Colonic mucosa (tissue), 4 donors: ENCODE measurements around the gene THAP5. TPM values are rescaled to one million over a fixed set of nuclear protein-coding genes. Genes with fewer than 3 reads are reported as not detected.

Experiments used
- DNase-seq: peaks from one replicate; pipeline ENCODE4 v3.0.0-alpha.2; 2020
- H3K27ac ChIP-seq: fragments of 200-600 bp; one replicate; pipeline ENCODE4 v1.8.0; 2021
- H3K27me3 ChIP-seq: fragments of 200-600 bp; one replicate; pipeline ENCODE4 v1.8.0; 2021
- H3K36me3 ChIP-seq: fragments of 200-600 bp; one replicate; pipeline ENCODE4 v1.8.0; 2021
- H3K4me1 ChIP-seq: fragments of 200-600 bp; one replicate; pipeline ENCODE4 v1.8.0; 2021; ENCODE audit warnings: mild to moderate bottlenecking
- H3K4me3 ChIP-seq: fragments of 200-600 bp; one replicate; pipeline ENCODE4 v1.8.0; 2021
- H3K9ac ChIP-seq, 2 donors: one replicate each; pipeline ENCODE4 v1.7.0; 2013; ENCODE audit warnings: control low read depth in 2 of 2, low read depth in 2 of 2, low read length in 2 of 2
- H3K9me3 ChIP-seq: fragments of 200-600 bp; one replicate; pipeline ENCODE4 v1.8.0; 2021
- CTCF ChIP-seq: fragments of 200-600 bp; IDR thresholded peaks from one replicate; pipeline ENCODE4 v1.8.0; 2022; ENCODE audit warnings: antibody characterized with exemption, mild to moderate bottlenecking
- intact Hi-C: fragments of 100-400 bp; cut with DNase I; formaldehyde crosslinking; loops from one replicate; pipeline ENCODE4 v1.14.1; 2022
- total RNA-seq, 2 donors: library from RNA; stranded (reverse); fragmentation: NEBNext Ultra II Directional in 1 of 2; extraction: Animal tissue kit (Norgen Biotek cat#: 25700) in 1 of 2; gene quantifications; one replicate each; pipeline ENCODE4 v1.2.1, GENCODE V29; 2021
- donor health status: healthy.
- donor health status: DM: no; HTN: no; CAD: no.
- donor health status: DM: no; HTN: no; CAD: no.

Gene THAP5
- total RNA-seq, 2 donors from 2014 or later: 15.7 to 18.0 TPM

GRCh38 chr7:108600399-108600798, 30.9 kb upstream of the THAP5 start:
- Histone ChIP-seq H3K4me1 (no peaks in the 10 kb centered on the region), H3K9ac (no peak overlapping the region), H3K4me3 (no peak overlapping the region), H3K27me3 (no peaks in the 10 kb centered on the region), H3K36me3 (no peaks in the 10 kb centered on the region), H3K9me3 (no peaks in the 10 kb centered on the region), H3K27ac (no peak overlapping the region)
- intact Hi-C loops: no loop called here
- no peak for DNase-seq
- no peak for TF ChIP-seq CTCF

- no peak for TF ChIP-seq CTCF
- H3K27ac ChIP-seq: no peak overlapping the region
- intact Hi-C loops: no loop called here
These were observed 29.5 kb upstream of the THAP5 start for GRCh38 chr7:108598914-108599580.

GRCh38 chr7:108598153-108598552, 28.6 kb upstream of the THAP5 start:
- intact Hi-C loops: no loop called here
- Histone ChIP-seq H3K9me3 (no peaks in the 10 kb centered on the region), H3K27ac (no peak overlapping the region), H3K27me3 (no peaks in the 10 kb centered on the region), H3K4me1 (no peaks in the 10 kb centered on the region), H3K4me3 (no peak overlapping the region), H3K9ac (no peak overlapping the region), H3K36me3 (no peaks in the 10 kb centered on the region)
- TF ChIP-seq CTCF: no peak
- no peak for DNase-seq

More at GRCh38 chr7:108598914-108599580, 29.5 kb upstream of the THAP5 start:
- Histone ChIP-seq H3K9ac (no peak overlapping the region), H3K4me1 (no peaks in the 10 kb centered on the region), H3K9me3 (no peaks in the 10 kb centered on the region), H3K36me3 (no peaks in the 10 kb centered on the region), H3K27me3 (no peaks in the 10 kb centered on the region), H3K4me3 (no peak overlapping the region)
- no peak for DNase-seq

GRCh38 chr7:108596560-108596959, 27.1 kb upstream of the THAP5 start:
- H3K27ac ChIP-seq: no peak overlapping the region
- no peak for TF ChIP-seq CTCF
- H3K27me3 ChIP-seq: no peaks in the 10 kb centered on the region
- H3K9ac ChIP-seq: no peak overlapping the region
- no peaks in the 10 kb centered on the region for H3K9me3 ChIP-seq
- H3K4me1 ChIP-seq: no peaks in the 10 kb centered on the region
- intact Hi-C loops: no loop called here
- H3K36me3 ChIP-seq: no peaks in the 10 kb centered on the region
- H3K4me3 ChIP-seq: no peak overlapping the region
- DNase-seq: no peak

- TF ChIP-seq CTCF: no peak
- intact Hi-C loops: no loop called here
- no peaks in the 10 kb centered on the region for H3K27me3 ChIP-seq
- H3K36me3 ChIP-seq: no peaks in the 10 kb centered on the region
- no peaks in the 10 kb centered on the region for H3K4me1 ChIP-seq
- H3K9me3 ChIP-seq: no peaks in the 10 kb centered on the region
- H3K27ac ChIP-seq: no peak overlapping the region
- no peak for DNase-seq
- no peak overlapping the region for H3K9ac ChIP-seq
- no peak overlapping the region for H3K4me3 ChIP-seq
These were observed 23.2 kb upstream of the THAP5 start for GRCh38 chr7:108592646-108593201.
